Gastroesophageal sphincter (tissue), 4 donors: ENCODE results near the gene GTF2H1. TPM values are rescaled to one million over a fixed set of nuclear protein-coding genes. Genes with fewer than 3 reads are reported as not detected.
"Not testable (repeated sequence)": the region's sequence is repeated elsewhere in the genome, so short reads cannot be mapped to it uniquely, and the experiment has no call there.

Experiments used
- ATAC-seq: fragments of 150-250 bp; one replicate; pipeline ENCODE4 v1.9.1; 2016; ENCODE audit warnings: mild to moderate bottlenecking, moderate library complexity
- H3K27ac ChIP-seq, 4 donors: fragments of 200-600 bp; sonication (generic) in 3 of 4; 1 replicate in 3 of 4; 2 replicates in 1 of 4; pipeline ENCODE4 v1.5.1; 2016 to 2019
- H3K27me3 ChIP-seq: fragments of 200-600 bp; sonication (generic); one replicate; pipeline ENCODE4 v1.5.1; 2019
- H3K36me3 ChIP-seq, 2 donors: fragments of 200-600 bp; sonication (generic); one replicate each; pipeline ENCODE4 v1.5.1; 2019; ENCODE audit warnings: control low read depth in 1 of 2
- H3K4me1 ChIP-seq, 3 donors: fragments of 200-600 bp; sonication (generic); 1 replicate in 2 of 3; 2 replicates in 1 of 3; pipeline ENCODE4 v1.5.1; 2016 to 2019; ENCODE audit warnings: control low read depth in 2 of 3
- H3K4me3 ChIP-seq, 2 donors: fragments of 200-600 bp; sonication (generic); one replicate each; pipeline ENCODE4 v1.5.1; 2019; ENCODE audit warnings: mild to moderate bottlenecking in 1 of 2, moderate library complexity in 1 of 2
- H3K9me3 ChIP-seq, 3 donors: fragments of 200-600 bp; sonication (generic); one replicate each; pipeline ENCODE4 v1.5.1; 2017 to 2019; ENCODE audit warnings: control low read depth in 2 of 3
- CTCF ChIP-seq, 4 experiments: fragments of 200-600 bp in 2 of 4; fragments of 450-650 bp in 2 of 4; sonication (generic) in 1 of 4; IDR thresholded peaks; one replicate each; pipeline ENCODE4 v1.5.1; 2017 to 2019; ENCODE audit warnings: antibody characterized with exemption in 4 of 4, mild to moderate bottlenecking in 2 of 4, moderate library complexity in 2 of 4
- EP300 ChIP-seq: sonication (generic); formaldehyde crosslinking; IDR thresholded peaks from one replicate; pipeline ENCODE4 v1.6.1; 2017; ENCODE audit warnings: antibody characterized with exemption, mild to moderate bottlenecking
- POLR2A ChIP-seq, 2 donors: fragments of 450-650 bp; IDR thresholded peaks; one replicate each; pipeline ENCODE4 v1.6.1; 2017; ENCODE audit warnings: antibody characterized with exemption in 2 of 2, mild to moderate bottlenecking in 2 of 2, moderate library complexity in 1 of 2
- POLR2AphosphoS5 ChIP-seq: sonication (generic); formaldehyde crosslinking; IDR thresholded peaks from one replicate; pipeline ENCODE4 v1.6.1; 2017; ENCODE audit warnings: antibody characterized with exemption
- WGBS, 2 donors: methylation state at CpG; one replicate each; pipeline ENCODE4 v1.1.5; 2018; ENCODE audit warnings: low coverage in 1 of 2; 5-methylcytosine and 5-hydroxymethylcytosine counted together
- total RNA-seq, 4 donors: library from RNA; depleted of rRNA; stranded (reverse); fragments of >200 nt; gene quantifications; one replicate each; pipeline ENCODE4 v1.1.0, GENCODE V29; 2016

GTF2H1 gene
- total RNA-seq, 4 donors from 2014 or later: 47.3 to 61.8 (median 57.4) TPM

GRCh38 chr11:18395735-18396504, 73.6 kb downstream of the GTF2H1 start:
- peak; percentile 34 to 69 for TF ChIP-seq POLR2A (IDR thresholded peaks at IDR 0.05)
- no peak for TF ChIP-seq EP300
- TF ChIP-seq POLR2AphosphoS5: peak; percentile 94
- peak; percentile 90 for ATAC-seq
- H3K9me3 ChIP-seq: no peaks in the 10 kb centered on the region
- peaks cover 0 to 44% (median 9%) of the 10 kb centered on the region in 3 donors for H3K4me1 ChIP-seq
- peak overlapping the region; percentile 88 to 99 (median 96) for H3K27ac ChIP-seq
- no peaks in the 10 kb centered on the region for H3K27me3 ChIP-seq
- H3K36me3 ChIP-seq: peaks cover 6 to 38% of the 10 kb centered on the region in 2 donors
- peak overlapping the region; percentile 56 to 71 for H3K4me3 ChIP-seq
- 0% methylated on average over 3 to 7 of the region's 46 CpGs for WGBS, 2 donors

- ATAC-seq: no peak
- WGBS, 2 donors: 88 to 93% methylated on average over 3 of the region's 3 CpGs
- Histone ChIP-seq H3K27ac (no peak overlapping the region), H3K36me3 (peaks cover 6 to 57% of the 10 kb centered on the region in 2 donors), H3K9me3 (no peaks in the 10 kb centered on the region), H3K4me3 (no peak overlapping the region), H3K27me3 (no peaks in the 10 kb centered on the region), H3K4me1 (peaks cover 0 to 44% (median 9%) of the 10 kb centered on the region in 3 donors)
- TF ChIP-seq CTCF (IDR thresholded peaks at IDR 0.05): no peak
- TF ChIP-seq POLR2A (IDR thresholded peaks at IDR 0.05): no peak
- no peak for TF ChIP-seq POLR2AphosphoS5
Observed at GRCh38 chr11:18397921-18398320, 75.6 kb downstream of the GTF2H1 start.

GRCh38 chr11:18401077-18401476, 78.7 kb downstream of the GTF2H1 start:
- Histone ChIP-seq H3K4me1 (peaks cover 0 to 32% (median 5%) of the 10 kb centered on the region in 3 donors), H3K36me3 (peaks cover 9 to 88% of the 10 kb centered on the region in 2 donors)
- WGBS, 2 donors: 91% methylated on average over 6 to 9 of the region's 9 CpGs
- H3K4me3 ChIP-seq, H3K27ac ChIP-seq, H3K27me3 ChIP-seq, H3K9me3 ChIP-seq, ATAC-seq: not testable (repeated sequence)

- TF ChIP-seq POLR2A (IDR thresholded peaks at IDR 0.05) (no peak), EP300 (no peak), CTCF (IDR thresholded peaks at IDR 0.05) (no peak), POLR2AphosphoS5 (no peak)
- no peak for ATAC-seq
- Histone ChIP-seq H3K4me3 (no peak overlapping the region), H3K9me3 (no peaks in the 10 kb centered on the region), H3K27ac (no peak overlapping the region), H3K36me3 (peaks cover 9 to 99% of the 10 kb centered on the region in 2 donors), H3K27me3 (no peaks in the 10 kb centered on the region), H3K4me1 (peaks cover 0 to 20% (median 0%) of the 10 kb centered on the region in 3 donors)
- WGBS, 2 donors: 92 to 96% methylated on average over 2 to 4 of the region's 4 CpGs
Observed at GRCh38 chr11:18404062-18404461, 81.7 kb downstream of the GTF2H1 start.

GRCh38 chr11:18407400-18407799, 85.0 kb downstream of the GTF2H1 start:
- Histone ChIP-seq H3K27ac (peak overlapping the region in 2 of 4 donors; percentile 36 to 58), H3K36me3 (peaks cover 3 to 67% of the 10 kb centered on the region in 2 donors), H3K4me1 (peaks cover 0 to 21% (median 0%) of the 10 kb centered on the region in 3 donors)
- WGBS, 2 donors: 25 to 31% methylated on average over 3 of the region's 3 CpGs
- H3K4me3 ChIP-seq, H3K9me3 ChIP-seq, H3K27me3 ChIP-seq, ATAC-seq: not testable (repeated sequence)
- TF ChIP-seq POLR2AphosphoS5: peak; percentile 58

GRCh38 chr11:18408558-18409291, 86.4 kb downstream of the GTF2H1 start:
- Histone ChIP-seq H3K36me3 (peaks cover 3 to 54% of the 10 kb centered on the region in 2 donors), H3K27me3 (no peaks in the 10 kb centered on the region), H3K9me3 (no peaks in the 10 kb centered on the region), H3K4me1 (peaks cover 0 to 22% (median 0%) of the 10 kb centered on the region in 3 donors), H3K27ac (no peak overlapping the region), H3K4me3 (no peak overlapping the region)
- WGBS, 2 donors: 92 to 93% methylated on average over 7 to 9 of the region's 9 CpGs
- ATAC-seq: no peak
- TF ChIP-seq EP300: no peak
- TF ChIP-seq CTCF (IDR thresholded peaks at IDR 0.05): no peak
- peak; percentile 17 for TF ChIP-seq POLR2AphosphoS5
- no peak for TF ChIP-seq POLR2A (IDR thresholded peaks at IDR 0.05)
